Neural cell (in vitro differentiated cells): ENCODE data around the gene TUSC7. TPM values are rescaled to one million over a fixed set of nuclear protein-coding genes. Genes with fewer than 3 reads are reported as not detected.

ENCODE experiments used
- H2AFZ ChIP-seq: fragments of 200-600, 300-800 bp; sonication (generic), shearing (Covaris generic); 2 replicates; pipeline ENCODE4 v1.6.0; 2014; ENCODE audit warnings: low read depth, mild to moderate bottlenecking, antibody characterized with exemption, low read length, moderate library complexity
- H3F3A ChIP-seq: fragments of 200-600 bp; shearing (Covaris generic); 2 replicates; pipeline ENCODE4 v1.6.1; 2016; ENCODE audit warnings: mild to moderate bottlenecking, moderate library complexity, mixed read lengths, antibody characterized with exemption, low read length; ENCODE audit not compliant: insufficient read depth, poor library complexity, severe bottlenecking
- H3K27ac ChIP-seq: fragments of 200-600, 300-800 bp; sonication (generic), shearing (Covaris generic); 2 replicates; pipeline ENCODE4 v1.5.1; 2014; ENCODE audit warnings: mild to moderate bottlenecking, low read length, moderate library complexity
- H3K27me3 ChIP-seq: fragments of 300-800, 200-600 bp; sonication (generic), shearing (Covaris generic); 2 replicates; pipeline ENCODE4 v1.6.0; 2014; ENCODE audit warnings: mild to moderate bottlenecking, low read depth, low read length, moderate library complexity; ENCODE audit not compliant: insufficient read depth
- H3K36me3 ChIP-seq: fragments of 300-800, 200-600 bp; sonication (generic), shearing (Covaris generic); 2 replicates; pipeline ENCODE4 v1.5.1; 2014; ENCODE audit warnings: mild to moderate bottlenecking, antibody characterized with exemption, low read length, moderate library complexity; ENCODE audit not compliant: insufficient read depth
- H3K4me2 ChIP-seq: fragments of 300-800, 200-600 bp; sonication (generic), shearing (Covaris generic); 2 replicates; pipeline ENCODE4 v1.6.0; 2014; ENCODE audit warnings: mild to moderate bottlenecking, low read length
- H3K4me3 ChIP-seq: fragments of 300-800, 200-600 bp; sonication (generic), shearing (Covaris generic); 2 replicates; pipeline ENCODE4 v1.5.1; 2014; ENCODE audit warnings: mild to moderate bottlenecking, low read length, moderate library complexity
- H3K79me2 ChIP-seq: fragments of 200-600 bp; shearing (Covaris generic); replicated peaks from 2 replicates; pipeline ENCODE4 v1.6.0; 2014; ENCODE audit warnings: mild to moderate bottlenecking, low read length, moderate library complexity; ENCODE audit not compliant: insufficient read depth
- H3K9ac ChIP-seq: fragments of 300-800, 200-600 bp; sonication (generic), shearing (Covaris generic); 2 replicates; pipeline ENCODE4 v1.6.1; 2016; ENCODE audit warnings: mild to moderate bottlenecking, low read length, mixed read lengths
- H3K9me2 ChIP-seq: fragments of 200-600 bp; shearing (Covaris generic); 2 replicates; pipeline ENCODE4 v1.6.1; 2016; ENCODE audit warnings: mild to moderate bottlenecking, low read length, mixed read lengths; ENCODE audit not compliant: insufficient read depth
- H3K9me3 ChIP-seq: fragments of 200-600, 300-800 bp; sonication (generic), shearing (Covaris generic); 2 replicates; pipeline ENCODE4 v1.6.1; 2016; ENCODE audit warnings: mild to moderate bottlenecking, mixed run types, low read length, moderate library complexity, mixed read lengths
- H4K20me1 ChIP-seq: fragments of 200-600 bp; shearing (Covaris generic); 2 replicates; pipeline ENCODE4 v1.6.1; 2016; ENCODE audit warnings: mild to moderate bottlenecking, mixed run types; ENCODE audit not compliant: insufficient read depth
- EP300 ChIP-seq: fragments of 450-650 bp; conservative IDR thresholded peaks from 2 replicates; pipeline ENCODE4 v1.6.1; 2014; ENCODE audit warnings: antibody characterized with exemption, mild to moderate bottlenecking, moderate library complexity; ENCODE audit not compliant: poor library complexity, severe bottlenecking
- EZH2 ChIP-seq: fragments of 200-600, 300-800 bp; shearing (Covaris generic), sonication (generic); IDR thresholded peaks from 2 replicates; pipeline ENCODE4 v1.6.1; 2014; ENCODE audit warnings: antibody characterized with exemption, low read length, borderline replicate concordance, mild to moderate bottlenecking; ENCODE audit not compliant: insufficient read depth, poor library complexity, severe bottlenecking
- MXI1 ChIP-seq: fragments of 450-650 bp; conservative IDR thresholded peaks from 2 replicates; pipeline ENCODE4 v1.6.1; 2014; ENCODE audit warnings: antibody characterized with exemption, mild to moderate bottlenecking; ENCODE audit not compliant: poor library complexity, severe bottlenecking
- POLR2AphosphoS5 ChIP-seq: IDR thresholded peaks from 2 replicates; pipeline ENCODE4 v1.6.1; 2012
- RAD21 ChIP-seq: fragments of 450-650 bp; conservative IDR thresholded peaks from 2 replicates; pipeline ENCODE4 v1.6.1; 2014; ENCODE audit warnings: antibody characterized with exemption, mild to moderate bottlenecking, moderate library complexity
- SMC3 ChIP-seq: fragments of 450-650 bp; conservative IDR thresholded peaks from 2 replicates; pipeline ENCODE4 v1.6.1; 2014; ENCODE audit warnings: antibody characterized with exemption, mild to moderate bottlenecking, moderate library complexity; ENCODE audit not compliant: poor library complexity
- TAF1 ChIP-seq: IDR thresholded peaks from 2 replicates; pipeline ENCODE4 v1.6.1; 2012; ENCODE audit warnings: low read depth
- polyA plus RNA-seq: library from polyadenylated mRNA; depleted of rRNA; stranded (reverse); fragments of >200 nt; gene quantifications from 2 replicates; pipeline ENCODE4 v1.2.3, GENCODE V29; 2014
- TF ChIP-seq, protein P1 (sequence below): fragments of 450-650 bp; IDR thresholded peaks from 2 replicates; pipeline ENCODE4 v1.5.1; 2014; ENCODE audit warnings: antibody characterized with exemption, mild to moderate bottlenecking, moderate library complexity; ENCODE audit not compliant: poor library complexity, severe bottlenecking
- TF ChIP-seq, protein P2 (sequence below): IDR thresholded peaks from 2 replicates; pipeline ENCODE4 v1.6.1; 2012; ENCODE audit warnings: borderline replicate concordance

The TUSC7 gene
- polyA plus RNA-seq, 1 donor from 2014 or later = not detected

DNA sequence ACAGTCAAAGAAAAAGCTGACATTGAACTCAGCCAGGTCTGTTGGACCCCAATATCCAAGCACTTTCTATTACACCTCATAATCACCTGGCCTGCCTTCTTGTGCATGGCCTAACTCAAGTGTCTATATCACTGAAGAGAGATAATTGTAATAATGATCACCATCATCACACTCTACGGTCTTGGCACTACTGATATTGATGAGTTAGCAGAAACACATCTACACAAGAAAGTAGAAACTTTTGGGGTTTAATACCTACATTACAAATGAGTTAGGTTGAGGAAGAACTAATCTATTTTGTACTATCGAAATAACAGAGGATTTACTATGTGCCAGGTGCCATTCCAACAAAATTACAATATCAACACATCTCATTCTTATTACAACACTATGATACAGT is 30.7 kb downstream of the TUSC7 start:
- Histone ChIP-seq H3K4me2 (no peak overlapping the region), H3K27ac (no peak overlapping the region), H3K27me3 (no peaks in the 10 kb centered on the region), H3K9me3 (no peaks in the 10 kb centered on the region), H3K4me3 (no peak overlapping the region), H3F3A (no peaks in the 10 kb centered on the region), H3K9me2 (no peaks in the 10 kb centered on the region), H2AFZ (no peak overlapping the region), H3K79me2 (no peaks in the 10 kb centered on the region), H4K20me1 (no peaks in the 10 kb centered on the region), H3K36me3 (no peaks in the 10 kb centered on the region), H3K9ac (no peak overlapping the region)
- TF ChIP-seq, protein P1, sequence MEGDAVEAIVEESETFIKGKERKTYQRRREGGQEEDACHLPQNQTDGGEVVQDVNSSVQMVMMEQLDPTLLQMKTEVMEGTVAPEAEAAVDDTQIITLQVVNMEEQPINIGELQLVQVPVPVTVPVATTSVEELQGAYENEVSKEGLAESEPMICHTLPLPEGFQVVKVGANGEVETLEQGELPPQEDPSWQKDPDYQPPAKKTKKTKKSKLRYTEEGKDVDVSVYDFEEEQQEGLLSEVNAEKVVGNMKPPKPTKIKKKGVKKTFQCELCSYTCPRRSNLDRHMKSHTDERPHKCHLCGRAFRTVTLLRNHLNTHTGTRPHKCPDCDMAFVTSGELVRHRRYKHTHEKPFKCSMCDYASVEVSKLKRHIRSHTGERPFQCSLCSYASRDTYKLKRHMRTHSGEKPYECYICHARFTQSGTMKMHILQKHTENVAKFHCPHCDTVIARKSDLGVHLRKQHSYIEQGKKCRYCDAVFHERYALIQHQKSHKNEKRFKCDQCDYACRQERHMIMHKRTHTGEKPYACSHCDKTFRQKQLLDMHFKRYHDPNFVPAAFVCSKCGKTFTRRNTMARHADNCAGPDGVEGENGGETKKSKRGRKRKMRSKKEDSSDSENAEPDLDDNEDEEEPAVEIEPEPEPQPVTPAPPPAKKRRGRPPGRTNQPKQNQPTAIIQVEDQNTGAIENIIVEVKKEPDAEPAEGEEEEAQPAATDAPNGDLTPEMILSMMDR = no peak
- TF ChIP-seq EZH2 (no peak), SMC3 (no peak), TAF1 (no peak), EP300 (no peak), MXI1 (no peak), POLR2AphosphoS5 (no peak), RAD21 (no peak)
- TF ChIP-seq, protein P2, sequence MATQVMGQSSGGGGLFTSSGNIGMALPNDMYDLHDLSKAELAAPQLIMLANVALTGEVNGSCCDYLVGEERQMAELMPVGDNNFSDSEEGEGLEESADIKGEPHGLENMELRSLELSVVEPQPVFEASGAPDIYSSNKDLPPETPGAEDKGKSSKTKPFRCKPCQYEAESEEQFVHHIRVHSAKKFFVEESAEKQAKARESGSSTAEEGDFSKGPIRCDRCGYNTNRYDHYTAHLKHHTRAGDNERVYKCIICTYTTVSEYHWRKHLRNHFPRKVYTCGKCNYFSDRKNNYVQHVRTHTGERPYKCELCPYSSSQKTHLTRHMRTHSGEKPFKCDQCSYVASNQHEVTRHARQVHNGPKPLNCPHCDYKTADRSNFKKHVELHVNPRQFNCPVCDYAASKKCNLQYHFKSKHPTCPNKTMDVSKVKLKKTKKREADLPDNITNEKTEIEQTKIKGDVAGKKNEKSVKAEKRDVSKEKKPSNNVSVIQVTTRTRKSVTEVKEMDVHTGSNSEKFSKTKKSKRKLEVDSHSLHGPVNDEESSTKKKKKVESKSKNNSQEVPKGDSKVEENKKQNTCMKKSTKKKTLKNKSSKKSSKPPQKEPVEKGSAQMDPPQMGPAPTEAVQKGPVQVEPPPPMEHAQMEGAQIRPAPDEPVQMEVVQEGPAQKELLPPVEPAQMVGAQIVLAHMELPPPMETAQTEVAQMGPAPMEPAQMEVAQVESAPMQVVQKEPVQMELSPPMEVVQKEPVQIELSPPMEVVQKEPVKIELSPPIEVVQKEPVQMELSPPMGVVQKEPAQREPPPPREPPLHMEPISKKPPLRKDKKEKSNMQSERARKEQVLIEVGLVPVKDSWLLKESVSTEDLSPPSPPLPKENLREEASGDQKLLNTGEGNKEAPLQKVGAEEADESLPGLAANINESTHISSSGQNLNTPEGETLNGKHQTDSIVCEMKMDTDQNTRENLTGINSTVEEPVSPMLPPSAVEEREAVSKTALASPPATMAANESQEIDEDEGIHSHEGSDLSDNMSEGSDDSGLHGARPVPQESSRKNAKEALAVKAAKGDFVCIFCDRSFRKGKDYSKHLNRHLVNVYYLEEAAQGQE = no peak

DNA sequence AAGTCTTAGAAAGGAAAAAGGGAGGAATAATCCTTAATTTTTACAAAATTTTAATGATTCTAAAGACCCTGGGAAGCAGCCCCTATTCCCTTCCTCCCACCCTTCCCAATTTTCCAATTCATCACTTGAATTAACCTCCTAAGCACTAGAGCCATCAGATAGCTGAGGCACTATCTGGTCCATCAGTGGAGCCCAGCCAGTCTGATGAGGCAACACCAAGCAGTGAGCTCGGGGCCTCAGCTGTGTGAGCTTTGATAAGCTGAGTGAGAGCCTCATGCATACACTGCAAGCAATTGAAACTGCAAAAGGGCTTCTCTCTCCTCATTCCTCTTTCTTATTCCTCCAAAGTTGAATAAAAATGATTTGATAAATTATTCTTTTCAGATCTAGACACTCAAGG is 31.9 kb downstream of the TUSC7 start:
- Histone ChIP-seq H3K4me3 (no peak overlapping the region), H3K9me2 (no peaks in the 10 kb centered on the region), H3F3A (no peaks in the 10 kb centered on the region), H3K27me3 (no peaks in the 10 kb centered on the region), H4K20me1 (no peaks in the 10 kb centered on the region), H2AFZ (no peak overlapping the region), H3K79me2 (no peaks in the 10 kb centered on the region), H3K27ac (no peak overlapping the region), H3K9me3 (no peaks in the 10 kb centered on the region), H3K4me2 (no peak overlapping the region), H3K9ac (no peak overlapping the region), H3K36me3 (no peaks in the 10 kb centered on the region)
- TF ChIP-seq, protein P2 = no peak
- no peak for TF ChIP-seq EZH2
- no peak for TF ChIP-seq POLR2AphosphoS5
- TF ChIP-seq SMC3 = no peak
- no peak for TF ChIP-seq TAF1
